Measurements from ENCODE around the gene ARHGAP28.

DNA sequence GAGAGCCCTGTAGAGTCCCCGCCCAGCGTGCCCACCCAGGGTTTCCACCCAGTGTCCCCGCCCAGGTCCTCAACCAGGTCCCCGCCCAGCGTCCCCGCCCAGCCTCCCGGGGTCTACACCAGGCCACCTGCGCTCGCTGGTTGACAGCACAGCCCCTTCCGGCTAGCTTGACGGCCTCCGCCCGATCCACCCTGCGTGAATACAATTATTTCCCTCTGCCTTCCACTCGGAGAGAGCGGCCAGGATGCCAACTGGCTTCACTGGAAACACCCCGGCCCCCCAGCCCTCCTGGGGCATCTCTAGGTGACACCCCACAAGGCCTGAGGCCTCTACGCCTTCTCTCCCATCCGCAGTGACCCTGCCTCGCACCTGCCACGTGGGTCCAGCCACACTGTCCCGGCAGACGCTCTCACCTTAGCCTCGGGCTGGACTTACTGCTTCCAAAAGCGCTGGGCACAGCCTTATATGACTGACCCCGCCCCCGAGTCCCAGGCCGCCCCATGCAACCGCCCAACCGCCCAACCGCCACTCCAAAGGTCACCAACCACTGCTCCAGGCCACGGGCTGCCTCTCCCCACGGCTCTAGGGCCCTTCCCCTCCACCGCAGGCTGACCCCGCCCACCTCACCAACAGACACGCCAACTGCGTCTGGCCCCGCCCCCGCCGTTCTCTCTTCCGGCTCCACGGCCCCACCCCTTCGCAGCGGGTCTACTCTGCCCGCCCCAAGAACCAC is 200.0 kb downstream of the ARHGAP28 start:
- TF ChIP-seq, protein P1, sequence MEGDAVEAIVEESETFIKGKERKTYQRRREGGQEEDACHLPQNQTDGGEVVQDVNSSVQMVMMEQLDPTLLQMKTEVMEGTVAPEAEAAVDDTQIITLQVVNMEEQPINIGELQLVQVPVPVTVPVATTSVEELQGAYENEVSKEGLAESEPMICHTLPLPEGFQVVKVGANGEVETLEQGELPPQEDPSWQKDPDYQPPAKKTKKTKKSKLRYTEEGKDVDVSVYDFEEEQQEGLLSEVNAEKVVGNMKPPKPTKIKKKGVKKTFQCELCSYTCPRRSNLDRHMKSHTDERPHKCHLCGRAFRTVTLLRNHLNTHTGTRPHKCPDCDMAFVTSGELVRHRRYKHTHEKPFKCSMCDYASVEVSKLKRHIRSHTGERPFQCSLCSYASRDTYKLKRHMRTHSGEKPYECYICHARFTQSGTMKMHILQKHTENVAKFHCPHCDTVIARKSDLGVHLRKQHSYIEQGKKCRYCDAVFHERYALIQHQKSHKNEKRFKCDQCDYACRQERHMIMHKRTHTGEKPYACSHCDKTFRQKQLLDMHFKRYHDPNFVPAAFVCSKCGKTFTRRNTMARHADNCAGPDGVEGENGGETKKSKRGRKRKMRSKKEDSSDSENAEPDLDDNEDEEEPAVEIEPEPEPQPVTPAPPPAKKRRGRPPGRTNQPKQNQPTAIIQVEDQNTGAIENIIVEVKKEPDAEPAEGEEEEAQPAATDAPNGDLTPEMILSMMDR (conservative IDR thresholded peaks at IDR 0.05): no peak
- TF ChIP-seq ZFX (IDR thresholded peaks at IDR 0.05): no peak

Data from C4-2B (cell line).